ENCODE data around the gene CHD1L.

DNA sequence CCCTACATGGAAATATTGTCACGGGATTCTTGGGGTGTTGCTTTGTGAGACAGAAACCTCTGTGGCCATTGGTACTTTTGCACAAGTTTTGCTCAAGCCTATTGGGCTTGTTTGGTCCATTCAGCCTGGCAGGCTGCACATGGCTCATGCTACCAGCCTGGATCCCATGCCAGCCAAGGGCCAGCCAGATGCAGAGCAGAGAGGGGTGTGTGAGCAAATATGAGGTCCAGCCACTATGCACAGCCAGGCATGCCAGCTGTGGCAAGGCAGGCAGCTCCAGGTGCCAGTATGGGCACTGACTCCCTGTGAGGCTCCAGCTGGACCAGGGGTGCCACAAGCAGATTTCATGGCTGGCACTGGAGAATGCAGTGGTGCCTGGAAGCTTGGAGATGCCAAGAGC is 6.7 kb upstream of the CHD1L start:
- TF ChIP-seq POLR2AphosphoS5 (IDR thresholded peaks at IDR 0.05; ENCODE audit: low read depth, low read length) (no peak), POLR2A (IDR thresholded peaks at IDR 0.05; ENCODE audit: low read depth, low read length) (no peak)
